GM21526 (cell line): ENCODE measurements around the gene ANTKMT.

Experiments used
- ATAC-seq: cut with Tn5 transposase; IDR thresholded peaks from one replicate; pipeline ENCODE4 v1.9.1; 2021; ENCODE audit warnings: moderate library complexity; ENCODE audit not compliant: unreplicated experiment, low FRiP score

The ANTKMT gene

GRCh38 chr16:695355-696089 lies 25.4 kb upstream of the ANTKMT start:
- no peak for ATAC-seq

GRCh38 chr16:698911-699671 lies 21.9 kb upstream of the ANTKMT start:
- no peak for ATAC-seq

- ATAC-seq = no peak
Observed at GRCh38 chr16:700684-701584, 20.0 kb upstream of the ANTKMT start.

GRCh38 chr16:702341-702740 lies 18.6 kb upstream of the ANTKMT start:
- no peak for ATAC-seq

- no peak for ATAC-seq
Observed at GRCh38 chr16:703406-703805, 17.5 kb upstream of the ANTKMT start.

DNA sequence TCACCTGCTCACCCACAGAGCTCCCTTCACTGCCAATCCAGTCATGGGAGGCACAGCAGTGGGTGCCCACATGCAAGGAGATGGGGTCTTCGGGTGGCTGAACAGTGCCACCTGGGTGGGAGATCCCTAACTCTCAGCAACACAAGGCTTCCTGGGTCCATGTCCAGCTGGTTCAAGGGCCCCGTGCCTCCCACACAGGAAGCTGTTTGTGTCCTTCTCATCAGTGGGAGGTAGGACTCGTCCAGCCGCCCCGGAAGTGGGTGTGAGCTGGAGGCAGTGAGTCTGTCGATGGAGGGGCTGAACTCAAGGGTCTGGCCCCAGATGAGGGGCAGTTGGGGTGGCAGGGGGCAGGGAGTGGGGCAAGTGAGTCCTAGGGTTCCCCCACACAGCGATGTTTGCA lies 16.9 kb upstream of the ANTKMT start:
- ATAC-seq = no peak

DNA sequence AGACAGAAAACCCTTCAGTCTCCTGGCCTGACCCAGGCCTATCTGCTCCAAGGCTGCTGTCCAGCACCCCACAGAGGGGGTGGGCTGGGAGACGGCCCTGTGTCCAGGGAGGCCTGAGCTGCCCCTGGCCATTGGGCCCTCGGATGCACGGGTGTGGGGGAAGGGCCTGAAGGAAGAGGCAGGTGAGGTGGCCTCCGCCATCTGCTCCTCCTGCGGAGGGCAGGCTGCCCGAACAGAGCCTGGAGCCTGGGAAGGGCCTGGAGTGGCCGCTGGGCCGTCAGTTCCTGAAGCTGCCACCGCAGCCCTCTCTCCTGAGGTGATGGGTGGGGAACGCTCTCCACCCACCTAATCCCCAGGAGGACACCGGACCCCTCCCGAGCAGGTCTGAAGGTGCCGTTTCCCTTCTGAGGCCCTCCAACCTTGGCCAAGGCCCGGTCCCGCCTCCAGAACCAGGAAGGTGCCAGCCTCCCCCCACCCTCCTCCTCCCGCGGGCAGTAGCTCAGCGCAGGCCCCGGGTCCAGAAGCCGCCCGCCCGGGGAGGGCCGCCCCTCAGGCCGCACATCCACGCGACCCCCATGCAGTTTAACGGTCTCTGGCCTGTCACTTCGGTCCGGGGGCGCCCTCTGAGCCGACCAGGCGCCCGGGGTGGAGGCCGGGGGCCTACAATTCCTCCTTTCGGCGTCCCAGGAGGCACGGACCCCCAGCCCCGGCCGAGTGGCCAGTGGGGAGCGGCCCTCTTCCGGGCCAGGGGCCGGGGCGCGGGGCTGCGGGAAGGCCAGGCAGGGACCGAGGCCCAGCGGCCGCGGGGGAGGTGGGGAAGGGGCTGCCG lies 16.2 kb upstream of the ANTKMT start:
- ATAC-seq = no peak

GRCh38 chr16:705431-706188 lies 15.3 kb upstream of the ANTKMT start, which contains the start of gene FBXL16:
Gene FBXL16 (minus strand): TSS chr16:705801. CDS start chr16:697405, 8,396 bp downstream.
- no peak for ATAC-seq

- no peak for ATAC-seq
Observed at GRCh38 chr16:706189-707061, 14.5 kb upstream of the ANTKMT start.

DNA sequence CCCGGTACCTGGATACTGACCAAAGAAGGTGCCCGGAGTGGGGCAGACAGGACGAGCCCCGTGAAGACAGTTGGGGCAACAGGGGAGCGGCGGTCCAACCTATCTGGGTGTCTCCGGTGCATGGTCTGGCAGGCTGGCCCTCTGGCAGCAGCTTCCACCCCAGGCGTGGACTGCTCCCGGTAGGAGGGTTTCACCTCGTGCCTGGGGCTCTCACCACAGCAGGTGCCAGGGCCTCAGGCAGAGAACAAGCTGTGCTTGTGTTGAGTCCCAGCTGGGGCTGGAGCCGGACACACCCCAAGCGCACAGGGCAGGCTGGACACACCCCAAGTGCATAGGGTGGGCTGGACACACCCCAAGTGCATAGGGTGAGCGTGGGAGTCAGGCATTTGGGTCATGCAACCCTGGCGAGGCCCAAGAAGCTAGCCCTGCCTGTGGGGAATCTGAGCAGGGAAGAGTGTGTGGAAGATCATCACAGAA lies 13.8 kb upstream of the ANTKMT start:
- no peak for ATAC-seq

DNA sequence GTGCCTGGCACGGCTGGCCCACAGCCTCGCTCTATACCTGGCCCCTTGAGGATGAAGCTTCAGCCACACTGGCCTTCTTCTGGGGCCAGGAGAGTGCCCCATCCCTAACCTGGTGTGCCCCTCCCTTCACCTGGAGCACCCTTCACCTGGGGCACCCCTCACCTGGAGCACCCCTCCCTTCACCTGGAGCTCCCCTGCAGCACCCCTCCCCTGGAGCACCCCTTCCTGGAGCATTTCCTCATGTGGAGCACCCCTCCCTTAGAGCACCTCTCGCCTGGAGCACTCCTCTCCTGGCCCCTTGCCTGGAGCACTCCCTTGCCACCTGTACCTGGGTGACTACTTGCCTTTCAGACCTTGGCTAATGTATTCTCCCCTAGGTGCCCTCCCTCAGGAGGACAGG lies 12.9 kb upstream of the ANTKMT start:
- ATAC-seq = no peak

DNA sequence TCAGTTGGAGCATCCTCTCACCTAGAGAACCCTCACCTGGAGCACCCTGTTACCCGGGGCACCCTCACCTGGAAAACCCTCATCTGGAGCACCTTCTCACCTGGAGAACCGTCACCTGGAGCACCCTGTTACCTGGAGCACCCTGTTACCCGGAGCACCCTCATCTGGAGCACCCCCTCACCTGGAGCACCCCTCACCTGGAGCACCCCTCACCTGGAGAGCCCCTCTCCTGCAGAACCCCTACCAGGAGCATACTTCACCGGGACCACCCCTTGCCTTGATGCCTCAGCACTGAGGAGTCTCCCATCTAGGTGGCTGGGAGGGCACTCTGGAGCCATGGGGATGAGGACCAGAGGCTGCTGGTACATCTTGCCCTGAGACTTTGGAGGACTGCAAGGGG lies 12.0 kb upstream of the ANTKMT start:
- no peak for ATAC-seq

DNA sequence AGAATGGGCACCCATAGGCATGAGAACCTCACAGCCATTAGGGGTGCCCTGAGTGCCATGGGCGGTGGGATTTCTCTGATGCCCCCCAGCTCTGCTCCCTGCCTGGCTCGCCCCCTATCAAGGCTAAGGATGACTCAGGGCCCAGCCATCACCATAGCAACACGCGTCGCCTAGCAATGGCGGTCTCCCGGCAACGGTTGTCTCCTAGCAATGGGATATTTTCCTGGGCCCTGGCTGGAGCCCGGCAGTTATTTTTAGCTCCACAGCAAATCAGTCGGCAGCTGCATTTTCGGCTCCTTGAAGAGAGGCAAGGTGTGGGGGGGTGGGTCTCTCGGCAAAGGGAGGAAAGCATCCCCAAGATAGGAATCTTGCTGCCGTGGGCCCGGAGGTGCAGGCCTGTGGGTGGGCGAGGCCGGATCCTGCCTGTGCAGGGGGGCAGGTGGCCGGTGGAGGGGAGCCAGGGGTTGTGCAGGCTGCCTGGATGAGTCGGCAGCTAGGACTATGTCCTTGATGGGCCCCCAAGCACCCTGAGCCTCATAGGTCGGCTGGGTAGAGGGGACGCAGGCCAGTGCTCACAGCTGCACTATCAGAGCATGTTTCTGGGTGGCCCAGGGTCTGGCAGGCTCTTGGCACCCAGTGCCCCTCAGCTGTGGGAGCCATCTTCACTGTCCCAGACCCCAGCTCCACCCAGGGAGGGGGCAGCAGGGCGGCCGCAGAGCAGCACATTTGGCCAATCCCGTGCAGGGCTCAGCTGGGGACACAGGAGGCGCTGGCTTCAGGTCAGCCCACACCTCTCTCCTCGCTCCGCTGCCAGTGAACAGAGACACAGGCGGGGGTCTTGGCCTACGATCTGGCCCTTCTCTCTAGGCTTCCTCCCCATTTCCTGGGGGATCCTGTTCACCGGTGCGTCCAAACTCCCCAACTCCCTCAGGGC lies 11.1 kb upstream of the ANTKMT start:
- no peak for ATAC-seq

GRCh38 chr16:710500-711075 lies 10.4 kb upstream of the ANTKMT start:
- ATAC-seq = no peak

DNA sequence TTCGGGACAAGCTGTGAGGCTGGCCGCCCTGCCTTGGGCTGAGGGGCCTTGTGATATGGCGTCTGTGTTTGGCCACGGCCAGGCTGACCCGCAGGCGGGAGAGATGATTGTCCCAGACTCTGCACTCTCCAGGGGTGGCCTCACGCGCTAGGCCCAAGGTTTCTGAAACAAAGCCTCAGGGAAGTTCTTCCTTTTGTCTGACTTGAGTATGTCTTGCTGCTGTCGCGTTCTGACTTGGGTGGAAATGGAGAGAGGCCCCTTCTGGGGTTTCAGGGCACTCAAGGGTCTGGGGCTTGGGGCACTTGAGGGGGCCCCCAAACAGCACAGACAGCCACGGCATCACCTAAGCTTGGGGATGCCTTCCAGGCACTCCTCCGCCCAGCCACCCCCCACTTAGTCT lies 9.9 kb upstream of the ANTKMT start:
- ATAC-seq = no peak

DNA sequence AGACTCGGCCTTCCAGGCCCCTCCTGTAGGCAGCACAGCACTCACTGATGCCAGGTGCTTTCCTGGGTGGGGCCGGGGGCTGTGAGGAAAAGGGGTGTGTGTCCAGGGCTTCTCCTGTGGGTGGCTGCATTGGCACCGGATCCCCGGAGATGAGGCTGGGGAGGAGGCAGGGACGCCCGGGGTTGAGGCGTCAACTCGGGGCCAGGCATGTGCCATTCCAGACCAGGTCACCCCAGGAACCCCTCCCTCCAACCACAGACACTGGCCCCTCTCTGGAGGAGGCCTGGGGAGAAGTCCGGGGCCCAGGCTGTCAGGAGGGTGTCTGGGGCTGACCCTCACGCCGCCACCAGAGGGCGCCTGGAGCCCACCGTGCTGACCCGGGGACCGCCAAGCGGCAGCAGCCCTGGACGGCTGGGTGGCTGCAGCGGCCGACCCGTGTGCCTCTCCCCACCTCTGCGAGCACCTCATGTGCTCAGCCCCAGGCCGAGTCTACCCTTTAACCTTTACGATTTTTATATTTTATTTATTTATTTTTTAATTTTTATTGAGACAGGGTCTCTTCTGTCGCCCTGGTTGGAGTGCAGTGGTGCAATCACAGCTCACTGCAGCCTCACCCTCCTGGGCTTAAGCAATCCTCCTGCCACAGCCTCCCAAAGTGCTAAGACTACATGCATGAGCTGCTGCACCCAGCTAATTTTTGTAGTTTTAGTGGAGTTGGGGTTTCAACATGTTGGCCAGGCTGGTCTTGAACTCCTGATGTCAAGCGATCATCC lies 9.2 kb upstream of the ANTKMT start:
- ATAC-seq = no peak
